ENCODE measurements around the gene LMO3. TPM values are rescaled to one million over a fixed set of nuclear protein-coding genes. Genes with fewer than 3 reads are reported as not detected.

LMO3 gene
- total and polyA plus RNA-seq, 2 experiments from 2014 or later = 7.9 to 15.1 TPM

GRCh38 chr12:16590645-16591044, 15.3 kb downstream of the LMO3 start:
- ATAC-seq (no peak), DNase-seq (ENCODE audit: low spot score) (no peak)

More at GRCh38 chr12:16590645-16591044, 15.3 kb downstream of the LMO3 start:
- Histone ChIP-seq H3K79me2 (replicated peaks; ENCODE audit: insufficient read depth) (no peaks in the 10 kb centered on the region), H3F3A (replicated peaks; ENCODE audit: low read depth) (no peaks in the 10 kb centered on the region), H3K27ac (ENCODE audit: low read depth) (no peak overlapping the region), H3K27me3 (ENCODE audit: insufficient read depth) (no peaks in the 10 kb centered on the region), H3K4me3 (no peak overlapping the region), H3K4me1 (ENCODE audit: insufficient read depth) (no peaks in the 10 kb centered on the region; the same call in 1 of the 2 replicates), H3K36me3 (ENCODE audit: insufficient read depth) (no peaks in the 10 kb centered on the region), H2AFZ (no peak overlapping the region), H3K4me2 (no peak overlapping the region), H4K20me1 (replicated peaks; ENCODE audit: insufficient read depth) (no peaks in the 10 kb centered on the region), H3K9me2 (ENCODE audit: insufficient read depth) (no peaks in the 10 kb centered on the region)
- no peaks in the 10 kb centered on the region for H3K27me3 Mint-ChIP-seq (ENCODE audit: insufficient read depth, low read depth, poor library complexity)
- H3K36me3 Mint-ChIP-seq (ENCODE audit: low read depth) = no peaks in the 10 kb centered on the region
- no peak overlapping the region for H3K27ac Mint-ChIP-seq
- TF ChIP-seq EZH2 (IDR thresholded peaks at IDR 0.05; ENCODE audit: low read depth, unreplicated experiment) = no peak
- TF ChIP-seq EZH2phosphoT487 (IDR thresholded peaks at IDR 0.05; ENCODE audit: unreplicated experiment) = no peak
- TF ChIP-seq ZNF114 (CRISPR knock-in tag; IDR thresholded peaks at IDR 0.05) = no peak
- TF ChIP-seq STAT1 (IDR thresholded peaks at IDR 0.05; ENCODE audit: unreplicated experiment) = no peak
- TF ChIP-seq ETS1 (IDR thresholded peaks at IDR 0.05) = no peak
- TF ChIP-seq JUNB (IDR thresholded peaks at IDR 0.05; ENCODE audit: unreplicated experiment) = no peak
- no peak for TF ChIP-seq ZNF462 (CRISPR knock-in tag; IDR thresholded peaks at IDR 0.05)
- no peak for TF ChIP-seq CTCF (conservative IDR thresholded peaks at IDR 0.05; ENCODE audit: low read depth in 2 of 2)
- TF ChIP-seq POLR2AphosphoS5 (IDR thresholded peaks at IDR 0.05; ENCODE audit: low read depth) = no peak
- TF ChIP-seq ZNF331 (CRISPR knock-in tag; IDR thresholded peaks at IDR 0.05; ENCODE audit: low read depth) = no peak
- no peak for TF ChIP-seq CREB1 (CRISPR knock-in tag; IDR thresholded peaks at IDR 0.05; ENCODE audit: low read depth)
- TF ChIP-seq NANOG (IDR thresholded peaks at IDR 0.05; ENCODE audit: borderline replicate concordance) = no peak
- no peak for TF ChIP-seq REST (IDR thresholded peaks at IDR 0.05; ENCODE audit: unreplicated experiment)
- H3K4me1 Mint-ChIP-seq = peaks cover 20% of the 10 kb centered on the region
- H3K9me3 Mint-ChIP-seq = no peaks in the 10 kb centered on the region
- H3K4me3 Mint-ChIP-seq = no peak overlapping the region
